Breast epithelium (tissue), 3 donors: ENCODE data around the gene CHL1.

Source experiments
- CTCF ChIP-seq, 3 donors: fragments of 450-650 bp; IDR thresholded peaks; one replicate each; pipeline ENCODE4 v1.5.1; 2016 to 2017; ENCODE audit warnings: antibody characterized with exemption in 3 of 3, mild to moderate bottlenecking in 3 of 3, moderate library complexity in 3 of 3
- POLR2A ChIP-seq: fragments of 450-650 bp; IDR thresholded peaks from one replicate; pipeline ENCODE4 v1.6.1; 2016; ENCODE audit warnings: antibody characterized with exemption, mild to moderate bottlenecking, moderate library complexity

GRCh38 chr3:353191-353739 is 156.7 kb downstream of the CHL1 start:
- no peak for TF ChIP-seq CTCF (IDR thresholded peaks at IDR 0.05)
- TF ChIP-seq POLR2A = no peak
